Right ventricle myocardium inferior (tissue), 1 donor: ENCODE results near the gene CUBN. TPM values are rescaled to one million over a fixed set of nuclear protein-coding genes. Genes with fewer than 3 reads are reported as not detected.
"Not testable (repeated sequence)": the region's sequence is repeated elsewhere in the genome, so short reads cannot be mapped to it uniquely, and the experiment has no call there.

Experiments
- ATAC-seq: fragments of 200-7000 bp; cut with Tn5 transposase; one replicate; pipeline ENCODE4 v1.9.1; 2020; ENCODE audit warnings: mild to moderate bottlenecking, moderate library complexity
- DNase-seq: peaks from one replicate; pipeline ENCODE4 v3.0.0; 2021; ENCODE audit errors: missing footprints
- intact Hi-C: fragments of 100-400 bp; cut with DNase I; formaldehyde crosslinking; loops from one replicate; pipeline ENCODE4 v1.11.0; 2022
- total RNA-seq: library from RNA; stranded (reverse); fragmentation: NEBNext Ultra II Directional; extraction: Animal tissue kit (Norgen Biotek cat#: 25700); gene quantifications from one replicate; pipeline ENCODE4 v1.2.1, GENCODE V29; 2021
- donor health status: DM: no; HTN: yes; CAD: no; lungs with severe emphysema.

The CUBN gene
- total RNA-seq, 1 donor from 2014 or later, result 0.92 TPM

- ATAC-seq, result no peak
- no peak for DNase-seq
- intact Hi-C loops, result loop anchor here (5.0 kb wide), 2 partner anchors 43 to 198 kb away; partner anchors contain the start of gene VIM
Observed at GRCh38 chr10:17029239-17029580, 100.4 kb downstream of the CUBN start.

- intact Hi-C loops, result loop anchor here (5.0 kb wide), 2 partner anchors 44 to 199 kb away; partner anchors contain the start of gene VIM
- DNase-seq (no peak), ATAC-seq (no peak)
Observed at GRCh38 chr10:17028798-17029197, 100.8 kb downstream of the CUBN start.

- no peak for DNase-seq
- intact Hi-C loops, result loop anchor here (5.0 kb wide), 2 partner anchors 45 to 200 kb away; partner anchors contain the start of gene VIM
- ATAC-seq, result no peak
Observed at GRCh38 chr10:17026686-17027485, 102.7 kb downstream of the CUBN start.

DNA sequence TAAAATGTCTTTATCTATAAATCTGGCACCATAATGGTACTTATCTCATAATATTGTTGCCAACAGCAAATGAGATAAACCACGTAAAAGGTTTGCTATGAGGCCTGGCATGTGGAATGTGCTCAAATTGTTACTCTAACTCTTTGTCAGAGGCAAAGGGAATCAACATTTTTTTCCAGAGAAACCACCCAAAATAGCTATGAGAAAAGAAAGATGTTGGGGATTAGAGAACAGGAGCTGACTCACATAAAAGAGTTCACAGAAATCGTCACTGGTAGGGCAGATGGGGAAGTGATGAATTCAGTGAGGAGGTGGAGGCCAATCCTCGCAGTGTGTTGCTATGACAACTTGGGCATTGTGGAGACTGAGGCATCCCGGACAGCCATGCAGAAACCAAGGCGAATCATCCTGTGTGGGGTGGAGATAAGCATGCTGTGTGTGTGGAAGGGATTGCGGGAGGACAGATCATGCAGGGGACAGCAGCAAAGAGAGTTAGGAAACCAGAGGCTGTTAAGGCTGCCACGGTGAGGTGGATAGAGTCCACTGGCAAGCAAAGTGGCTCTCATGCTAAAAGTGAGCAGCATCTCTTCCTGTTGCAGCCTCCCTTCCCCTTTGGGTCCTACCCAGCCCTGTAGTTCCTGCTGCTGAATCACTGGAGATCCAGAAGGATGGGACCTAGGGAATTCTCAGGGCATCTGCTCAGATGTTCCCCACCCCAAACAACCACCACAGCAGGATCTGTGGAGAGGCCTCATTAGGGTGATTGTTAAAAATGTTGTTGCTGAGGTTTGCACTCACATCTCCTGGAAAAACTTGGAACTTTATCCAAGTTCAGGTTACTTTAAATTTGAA is 103.9 kb downstream of the CUBN start:
- no peak for DNase-seq
- ATAC-seq, result peak; percentile 14
- intact Hi-C loops, result loop anchor here (5.0 kb wide), 2 partner anchors 47 to 202 kb away; partner anchors contain the start of gene VIM

DNA sequence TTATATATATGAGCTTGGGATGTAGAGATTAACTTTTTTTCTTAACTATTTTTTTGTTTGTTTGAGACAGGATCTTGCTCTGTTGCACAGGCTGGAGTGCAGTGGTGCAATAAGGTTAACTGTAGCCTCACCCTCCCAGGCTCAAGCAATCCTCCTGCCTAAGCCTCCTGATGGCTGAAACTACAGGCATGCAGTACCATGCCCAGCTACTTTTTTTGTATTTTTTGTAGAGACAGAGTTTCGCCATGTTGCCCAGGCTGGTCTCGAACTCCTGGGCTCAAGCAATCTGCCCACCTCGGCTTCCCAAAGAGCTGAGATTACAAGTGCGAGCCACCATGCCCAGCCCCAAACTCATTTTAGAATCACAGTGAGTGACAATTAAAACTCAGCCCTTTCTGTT is 105.2 kb downstream of the CUBN start:
- intact Hi-C loops, result no loop called here
- no peak for ATAC-seq

GRCh38 chr10:17023386-17024298 is 106.0 kb downstream of the CUBN start:
- DNase-seq, result no peak
- intact Hi-C loops, result no loop called here
- ATAC-seq, result peak; percentile 91

More for the DNA sequence above, 105.2 kb downstream of the CUBN start:
- DNase-seq, result no peak

DNA sequence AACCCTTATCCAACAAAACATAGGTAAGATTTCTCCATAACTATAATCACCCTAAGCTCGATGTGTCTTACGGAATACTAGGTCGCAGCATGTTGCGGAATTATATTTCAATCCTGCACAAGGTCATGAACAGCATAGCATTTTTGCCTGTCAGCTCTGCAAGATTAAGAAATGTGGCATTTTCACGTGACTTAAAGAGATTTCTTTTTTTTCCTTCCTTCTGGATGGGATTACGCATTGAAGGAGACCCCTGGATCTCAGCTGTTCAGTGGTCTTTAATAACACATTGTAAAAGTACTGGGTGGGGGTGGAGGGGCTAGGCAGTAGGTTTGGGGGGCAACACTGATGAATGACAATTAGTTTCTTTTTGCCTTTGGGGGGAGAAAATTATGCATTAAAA is 106.7 kb downstream of the CUBN start:
- intact Hi-C loops, result no loop called here
- ATAC-seq, result peak; percentile 67
- no peak for DNase-seq

DNA sequence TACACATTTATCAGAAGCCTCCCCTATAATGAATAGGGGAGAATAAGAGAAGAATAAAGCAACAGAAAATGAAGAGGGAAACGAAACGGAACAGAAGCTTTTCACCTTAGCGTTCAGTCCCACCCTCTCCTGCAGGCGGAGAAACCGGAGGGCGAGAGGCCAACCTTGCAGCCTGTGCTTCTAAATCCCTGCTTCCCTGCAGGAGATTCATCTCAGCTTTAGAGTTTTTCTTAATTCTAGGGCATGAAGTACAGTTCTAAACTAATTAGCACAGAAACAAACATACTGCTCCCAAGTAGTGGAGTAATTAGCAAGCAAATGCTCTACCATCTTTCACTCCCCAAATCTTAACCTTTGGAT is 107.2 kb downstream of the CUBN start:
- ATAC-seq (peak; percentile 33), DNase-seq (no peak)
- intact Hi-C loops, result no loop called here

GRCh38 chr10:17021656-17022465 is 107.8 kb downstream of the CUBN start:
- ATAC-seq, result no peak

DNA sequence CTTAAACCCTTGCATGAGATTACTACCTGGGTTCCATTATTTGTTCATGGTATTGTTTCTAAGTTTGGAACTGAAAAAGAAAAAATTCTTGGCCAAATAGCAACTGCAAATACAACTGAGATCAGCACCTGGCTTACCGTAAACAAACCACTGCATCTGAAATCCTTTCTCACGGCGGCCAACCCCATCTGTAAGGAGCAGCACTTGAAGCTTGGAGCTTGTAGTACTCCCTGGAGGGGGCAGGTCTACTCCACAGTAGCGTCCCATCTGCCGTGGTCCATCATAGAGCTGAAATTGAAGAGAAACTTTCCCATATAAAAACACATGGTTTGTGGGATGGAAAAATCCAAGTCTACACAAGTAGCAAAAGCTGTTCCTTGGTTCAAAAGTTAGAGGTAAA is 109.9 kb downstream of the CUBN start:
- ATAC-seq, result no peak
- intact Hi-C loops, result no loop called here
- DNase-seq, result no peak

More at GRCh38 chr10:17021656-17022465, 107.8 kb downstream of the CUBN start:
- no peak for DNase-seq
- intact Hi-C loops, result no loop called here

GRCh38 chr10:17013131-17013983 is 116.3 kb downstream of the CUBN start:
- ATAC-seq, DNase-seq, intact Hi-C loops: not testable (repeated sequence)

DNA sequence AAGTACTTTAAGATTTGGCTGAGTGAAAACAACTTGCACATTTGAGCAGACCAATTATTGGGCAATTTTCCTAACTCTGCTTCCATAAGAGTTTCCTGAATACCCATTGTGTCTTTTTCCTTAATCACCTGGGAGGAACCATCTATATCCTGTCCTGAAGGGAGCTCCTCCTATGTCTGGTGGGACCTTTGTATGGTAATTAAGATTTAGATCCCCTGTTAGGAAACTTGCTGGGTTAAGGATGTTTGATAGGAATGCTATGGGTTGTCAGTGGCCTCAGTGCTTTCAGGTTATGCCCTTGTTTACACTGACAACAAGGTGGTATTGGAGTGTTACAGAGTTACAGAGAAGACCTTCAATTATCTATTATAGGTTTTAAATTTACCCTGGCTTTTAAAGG is 116.9 kb downstream of the CUBN start:
- intact Hi-C loops, DNase-seq, ATAC-seq: not testable (repeated sequence)

DNA sequence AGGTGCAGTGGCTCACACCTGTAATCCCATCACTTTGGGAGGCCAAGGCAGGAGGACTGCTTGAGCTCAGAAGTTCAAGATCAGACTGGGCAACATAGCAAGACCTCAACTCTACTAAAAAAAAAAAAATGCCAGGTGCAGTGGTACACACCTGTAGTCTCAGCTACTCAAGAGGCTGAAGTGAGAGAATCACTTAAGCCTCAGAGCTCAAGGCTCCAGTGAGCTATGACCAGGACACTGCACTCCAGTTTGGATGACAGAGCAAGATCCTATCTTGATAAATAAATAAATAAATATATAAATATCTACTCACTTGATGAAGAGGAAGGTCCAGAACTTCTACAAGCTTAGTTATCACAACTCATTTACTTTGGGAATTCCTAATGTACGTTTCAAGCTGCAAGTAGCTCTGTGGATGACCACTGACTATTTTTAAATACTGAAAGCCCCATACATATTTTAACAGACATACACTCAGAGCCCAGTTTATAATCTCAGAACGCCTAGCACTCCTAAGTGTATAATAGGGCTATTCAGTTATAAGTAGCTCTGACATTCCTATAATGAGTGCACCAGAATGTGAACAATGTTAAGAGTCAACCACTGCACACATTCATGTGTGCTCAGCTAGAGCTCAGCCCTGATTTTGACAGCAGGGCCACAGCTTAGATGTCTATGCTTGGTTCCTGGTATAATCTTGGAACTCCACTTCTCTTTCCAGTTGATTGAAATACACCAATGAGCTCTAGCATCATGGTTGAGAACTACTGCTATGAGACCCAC is 119.1 kb downstream of the CUBN start:
- ATAC-seq (no peak), DNase-seq (no peak)
- intact Hi-C loops, result no loop called here

DNA sequence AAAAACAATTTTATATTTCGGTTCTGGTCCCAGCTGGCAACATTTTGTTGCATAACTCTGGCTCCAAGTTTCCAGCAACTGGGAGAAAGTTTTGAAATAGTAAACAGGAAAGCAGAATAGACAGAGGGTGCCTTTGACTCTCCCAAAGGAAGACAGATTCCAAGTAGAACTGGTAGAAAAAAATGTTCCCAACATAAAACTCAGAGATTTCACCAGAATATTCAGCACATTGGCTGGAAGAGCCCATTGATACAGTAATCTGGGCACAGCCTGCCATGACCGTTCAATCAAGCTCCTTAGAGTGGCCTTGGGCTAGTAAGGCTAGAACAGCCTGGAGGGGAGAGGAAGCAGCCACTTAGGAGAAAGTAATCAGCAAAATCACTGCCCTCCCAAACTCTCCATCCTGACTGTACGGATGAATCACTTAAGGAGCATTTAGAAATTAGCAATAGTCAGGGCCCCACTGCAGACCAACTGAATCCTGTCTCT is 120.4 kb downstream of the CUBN start:
- no peak for DNase-seq
- intact Hi-C loops, result loop anchor here (5.0 kb wide), 1 partner anchor 223 kb away; no protein-coding TSS in a partner anchor
- peak; percentile 83 for ATAC-seq

GRCh38 chr10:17007418-17007770 is 122.2 kb downstream of the CUBN start:
- intact Hi-C loops, result loop anchor here (5.0 kb wide), 1 partner anchor 225 kb away; no protein-coding TSS in a partner anchor
- DNase-seq (no peak), ATAC-seq (no peak)
